PC-3 (cell line): Measurements from ENCODE around the gene UTS2. TPM values are rescaled to one million over a fixed set of nuclear protein-coding genes. Genes with fewer than 3 reads are reported as not detected.
A peak's percentile ranks its signal among the peaks of the same experiment; 100 is the strongest.

Source experiments
- ATAC-seq: fragments of 200-7000 bp; cut with Tn5 transposase; 2 replicates; pipeline ENCODE4 v1.9.1; 2020; ENCODE audit warnings: mild to moderate bottlenecking, moderate library complexity
- BruUV-seq: library from RNA; stranded (reverse); fragments of 400-500 nt; replicated peaks from 2 replicates; lab custom pipeline; 2021; lab: Mats Ljungman, UMichigan
- CTCF ChIA-PET: fragments of 300-600 bp; sonication (Branson Sonifier 250); formaldehyde crosslinking; loops from one replicate; lab custom pipeline; 2022; ENCODE audit warnings: antibody characterized with exemption; lab: Charles Lee
- POLR2A ChIA-PET: fragments of 300-600 bp; sonication (Branson Sonifier 250); formaldehyde crosslinking; loops from one replicate; lab custom pipeline; 2022; ENCODE audit warnings: antibody characterized with exemption; ENCODE audit not compliant: unreplicated experiment; lab: Charles Lee
- DNase-seq: peaks from one replicate; pipeline ENCODE4 v3.0.0-alpha.2; 2015
- H2AFZ ChIP-seq: fragments of 300-600 bp; sonication (generic); 2 replicates; pipeline ENCODE4 v1.6.0; 2016; ENCODE audit warnings: antibody characterized with exemption, low read length
- H3F3A ChIP-seq: fragments of 300-600 bp; sonication (generic); one replicate; pipeline ENCODE4 v1.6.0; 2017; ENCODE audit warnings: antibody characterized with exemption, low read length, control low read depth, mild to moderate bottlenecking; ENCODE audit not compliant: unreplicated experiment
- H3K27ac ChIP-seq: fragments of 300-600 bp; sonication (generic); 2 replicates; pipeline ENCODE4 v1.5.1; 2016; ENCODE audit warnings: mild to moderate bottlenecking, low read length
- H3K27me3 ChIP-seq: fragments of 300-600 bp; sonication (generic); 2 replicates; pipeline ENCODE4 v1.6.1; 2016; ENCODE audit warnings: low read length, mixed read lengths
- H3K36me3 ChIP-seq: fragments of 300-600 bp; sonication (generic); 2 replicates; pipeline ENCODE4 v1.6.1; 2016; ENCODE audit warnings: low read depth, mixed run types, low read length, mixed read lengths
- H3K4me1 ChIP-seq: fragments of 300-600 bp; sonication (generic); 2 replicates; pipeline ENCODE4 v1.5.1; 2016; ENCODE audit warnings: low read length; ENCODE audit not compliant: insufficient read depth
- H3K4me2 ChIP-seq: fragments of 300-600 bp; sonication (generic); 2 replicates; pipeline ENCODE4 v1.6.0; 2016; ENCODE audit warnings: low read length
- H3K4me3 ChIP-seq: fragments of 300-600 bp; sonication (generic); 2 replicates; pipeline ENCODE4 v1.5.1; 2016; ENCODE audit warnings: mild to moderate bottlenecking, low read length, mixed read lengths
- H3K79me2 ChIP-seq: fragments of 300-600 bp; sonication (generic); 2 replicates; pipeline ENCODE4 v1.6.1; 2017; ENCODE audit warnings: low read length, mixed read lengths
- H3K9ac ChIP-seq: fragments of 300-600 bp; sonication (generic); 2 replicates; pipeline ENCODE4 v1.6.0; 2016; ENCODE audit warnings: mild to moderate bottlenecking, low read length
- H3K9me2 ChIP-seq: fragments of 300-600 bp; sonication (generic); replicated peaks from 2 replicates; pipeline ENCODE4 v1.6.1; 2016; ENCODE audit warnings: mixed run types, low read length, mixed read lengths
- H3K9me3 ChIP-seq: fragments of 300-600 bp; sonication (generic); 2 replicates; pipeline ENCODE4 v1.6.1; 2016; ENCODE audit warnings: low read length, mixed read lengths
- H4K20me1 ChIP-seq: fragments of 300-600 bp; sonication (generic); 2 replicates; pipeline ENCODE4 v1.6.1; 2016; ENCODE audit warnings: low read length, mixed read lengths
- CTCF ChIP-seq: fragments of 300-600 bp; sonication (generic); conservative IDR thresholded peaks from 2 replicates; pipeline ENCODE4 v1.5.1; 2017; ENCODE audit warnings: antibody characterized with exemption, low read depth, mild to moderate bottlenecking, low read length
- EZH2 ChIP-seq: fragments of 300-600 bp; sonication (generic); IDR thresholded peaks from one replicate; pipeline ENCODE4 v1.6.1; 2017; ENCODE audit warnings: antibody characterized with exemption, mild to moderate bottlenecking, low read length; ENCODE audit not compliant: unreplicated experiment
- EZH2phosphoT487 ChIP-seq: fragments of 300-600 bp; sonication (generic); IDR thresholded peaks from 2 replicates; pipeline ENCODE4 v1.6.1; 2018; ENCODE audit warnings: mild to moderate bottlenecking, antibody characterized with exemption, low read length, borderline replicate concordance
- intact Hi-C: fragments of 100-400 bp; cut with micrococcal nuclease; formaldehyde crosslinking; loops from 2 replicates; pipeline ENCODE4 v1.9.0; 2023
- total RNA-seq: library from RNA; depleted of rRNA; stranded (reverse); fragments of >200 nt; gene quantifications from 2 replicates; pipeline ENCODE4 v1.2.3, GENCODE V29; 2014

UTS2 gene
- total RNA-seq, 1 experiment from 2014 or later: not detected

DNA sequence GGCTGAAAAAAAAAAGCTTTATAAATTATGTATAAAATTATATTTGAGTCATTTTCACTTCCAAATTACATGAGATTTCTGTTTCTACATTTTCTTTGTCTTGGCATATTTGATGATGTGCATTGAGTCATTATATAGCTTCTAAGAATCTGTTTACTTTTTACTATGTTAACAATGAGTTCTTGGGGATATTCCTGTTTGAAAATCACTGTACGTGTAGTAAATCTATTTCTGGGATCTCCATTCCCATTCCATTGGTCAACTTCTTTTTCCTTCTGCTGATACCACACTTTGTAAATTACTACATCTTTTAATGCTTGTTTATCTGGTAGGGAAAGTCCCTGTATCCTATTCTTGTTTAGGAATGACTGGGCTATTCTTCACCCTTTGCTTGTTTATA is 44.1 kb upstream of the UTS2 start:
- H3K9ac ChIP-seq: peak overlapping the region; percentile 66
- TF ChIP-seq EZH2 (no peak), CTCF (no peak), EZH2phosphoT487 (no peak)
- H3K79me2 ChIP-seq: no peaks in the 10 kb centered on the region
- 0 out of 2 replicates have a peak overlapping the region, but pooled peaks have one; percentile 10 for H3K4me2 ChIP-seq
- CTCF ChIA-PET: no interaction called here
- POLR2A ChIA-PET: no interaction called here
- no peaks in the 10 kb centered on the region for H3K9me3 ChIP-seq
- ATAC-seq (peak; percentile 39), DNase-seq (peak; percentile 82)
- BruUV-seq: no TSS peak
- no peaks in the 10 kb centered on the region for H3K27me3 ChIP-seq
- H3K36me3 ChIP-seq: no peaks in the 10 kb centered on the region
- H3K4me1 ChIP-seq: peaks cover 55% of the 10 kb centered on the region
- peaks cover 3% of the 10 kb centered on the region for H3F3A ChIP-seq
- no peaks in the 10 kb centered on the region for H4K20me1 ChIP-seq
- no peak overlapping the region for H2AFZ ChIP-seq
- H3K4me3 ChIP-seq: no peak overlapping the region
- intact Hi-C loops: loop anchor here (1.0 kb wide), 1 partner anchor 28 kb away; no protein-coding TSS in a partner anchor
- peak overlapping the region; percentile 98 for H3K27ac ChIP-seq
- no peaks in the 10 kb centered on the region for H3K9me2 ChIP-seq

DNA sequence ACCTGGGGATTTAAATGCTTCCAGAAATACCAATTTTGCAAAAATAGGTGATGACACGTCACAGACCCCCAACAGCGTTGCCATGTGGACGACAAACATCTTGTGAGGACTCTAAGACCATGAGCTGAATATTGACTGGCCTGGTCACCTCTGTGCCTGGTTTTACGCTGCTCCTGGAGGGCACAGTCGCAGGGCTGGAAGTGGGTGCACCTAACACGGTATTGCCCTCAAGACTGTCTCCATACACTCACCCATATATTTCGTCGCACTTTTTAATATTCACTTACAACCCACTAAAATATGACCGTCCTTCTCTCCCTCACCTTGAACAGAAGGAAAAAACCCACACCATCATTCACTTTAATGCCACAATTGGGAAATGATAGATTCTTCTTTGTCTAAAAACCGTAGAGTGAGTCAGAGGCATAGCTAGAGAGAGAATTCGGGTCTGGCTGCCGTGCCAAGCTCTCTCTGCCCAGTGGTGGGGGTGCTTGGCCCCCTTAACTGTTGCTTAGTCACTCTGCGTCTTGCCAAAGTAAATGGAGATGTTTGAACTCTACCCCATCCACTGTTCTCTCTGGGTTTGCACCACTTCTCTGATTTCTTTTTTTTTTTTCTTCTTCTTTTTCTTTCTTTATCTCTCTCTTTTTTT is 40.8 kb upstream of the UTS2 start:
- Histone ChIP-seq H3K4me1 (peaks cover 49% of the 10 kb centered on the region), H3K9ac (peak overlapping the region; percentile 91), H3F3A (peaks cover 3% of the 10 kb centered on the region), H2AFZ (no peak overlapping the region), H3K4me2 (peak overlapping the region; percentile 78), H3K9me2 (no peaks in the 10 kb centered on the region), H3K27me3 (no peaks in the 10 kb centered on the region), H3K9me3 (no peaks in the 10 kb centered on the region), H3K27ac (peak overlapping the region; percentile 98), H3K36me3 (no peaks in the 10 kb centered on the region), H3K4me3 (peak overlapping the region; percentile 49; the same call in 1 of the 2 replicates), H4K20me1 (no peaks in the 10 kb centered on the region), H3K79me2 (no peaks in the 10 kb centered on the region)
- TF ChIP-seq EZH2phosphoT487 (no peak), EZH2 (no peak), CTCF (no peak)
- ChIA-PET POLR2A (no interaction called here), CTCF (interaction anchor here (0.5 to 1.0 kb wide), 3 partner anchors 46 to 246 kb away, joined by 4 to 8 read pairs (median 4); no protein-coding TSS in a partner anchor)
- peak; percentile 93 for DNase-seq
- BruUV-seq: TSS peak; percentile 88
- intact Hi-C loops: loop anchor here (5.0 kb wide), 1 partner anchor 41 kb away; the partner anchor contains the start of gene UTS2
- ATAC-seq: peak; percentile 79

DNA sequence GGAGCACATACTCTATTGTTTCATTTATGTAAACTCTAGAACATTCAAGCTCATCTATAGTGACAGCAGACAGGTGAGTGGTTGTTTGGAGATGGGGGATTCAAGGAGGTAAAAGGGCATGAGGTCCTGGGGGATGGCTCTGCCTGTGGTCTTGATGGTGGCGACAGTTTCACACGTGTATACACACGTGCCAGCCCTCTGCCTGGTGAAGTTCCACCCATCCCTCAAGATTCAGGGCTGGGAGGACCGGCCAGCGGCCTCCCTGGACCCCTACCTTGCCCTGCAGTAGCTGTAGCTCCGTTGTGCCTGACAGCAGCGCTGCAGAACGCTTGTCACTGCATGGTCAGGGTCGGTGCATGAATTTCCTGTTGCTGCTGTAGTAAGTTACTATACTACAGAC is 38.9 kb upstream of the UTS2 start:
- Histone ChIP-seq H3K27me3 (no peaks in the 10 kb centered on the region), H3K9me2 (no peaks in the 10 kb centered on the region), H3K4me1 (peaks cover 44% of the 10 kb centered on the region), H3F3A (no peaks in the 10 kb centered on the region), H3K4me3 (no peak overlapping the region), H3K9me3 (no peaks in the 10 kb centered on the region), H3K4me2 (no peak overlapping the region), H2AFZ (no peak overlapping the region), H3K79me2 (no peaks in the 10 kb centered on the region), H4K20me1 (no peaks in the 10 kb centered on the region), H3K9ac (no peak overlapping the region), H3K27ac (no peak overlapping the region), H3K36me3 (no peaks in the 10 kb centered on the region)
- intact Hi-C loops: loop anchor here (5.0 kb wide), 1 partner anchor 40 kb away; the partner anchor contains the start of gene UTS2
- ATAC-seq (no peak), DNase-seq (no peak)
- TF ChIP-seq CTCF (no peak), EZH2phosphoT487 (no peak), EZH2 (no peak)
- no TSS peak for BruUV-seq
- CTCF ChIA-PET: no interaction called here
- POLR2A ChIA-PET: no interaction called here
